Erythroblast (primary cell): ENCODE measurements around the gene SLC26A8.

ENCODE experiments used
- GATA1 ChIP-seq: IDR thresholded peaks from 2 replicates; pipeline ENCODE4 v1.6.1; 2011; ENCODE audit warnings: low read depth, mild to moderate bottlenecking, control low read depth, low read length, moderate library complexity
- POLR2A ChIP-seq: IDR thresholded peaks from 2 replicates; pipeline ENCODE4 v1.6.1; 2011; ENCODE audit warnings: mild to moderate bottlenecking, low read length

DNA sequence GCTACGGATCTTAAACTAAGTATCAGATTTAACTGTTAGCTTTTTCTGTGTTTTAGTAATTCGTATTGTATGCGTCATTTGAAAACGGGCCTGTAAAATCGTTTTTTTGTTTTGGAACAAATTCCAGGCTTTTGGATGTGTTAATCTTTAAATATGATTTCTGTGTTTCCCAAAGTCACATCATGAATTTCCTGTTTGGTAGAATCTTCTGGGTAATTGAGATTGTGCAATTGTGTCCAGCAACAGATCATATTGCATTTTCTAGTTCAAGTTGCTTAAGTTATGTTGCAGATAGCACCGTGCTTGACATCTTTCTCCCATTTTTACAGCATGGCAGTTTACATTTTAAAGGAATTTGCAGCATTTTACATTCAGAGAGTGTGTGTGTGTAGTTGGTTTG, 5.0 kb upstream of the SLC26A8 start:
- TF ChIP-seq POLR2A (no peak), GATA1 (no peak)
